ENCODE measurements around the gene MRNIP. TPM values are rescaled to one million over a fixed set of nuclear protein-coding genes. Genes with fewer than 3 reads are reported as not detected.

The MRNIP gene
- total RNA-seq, 1 experiment from 2014 or later: 39.9 TPM

DNA sequence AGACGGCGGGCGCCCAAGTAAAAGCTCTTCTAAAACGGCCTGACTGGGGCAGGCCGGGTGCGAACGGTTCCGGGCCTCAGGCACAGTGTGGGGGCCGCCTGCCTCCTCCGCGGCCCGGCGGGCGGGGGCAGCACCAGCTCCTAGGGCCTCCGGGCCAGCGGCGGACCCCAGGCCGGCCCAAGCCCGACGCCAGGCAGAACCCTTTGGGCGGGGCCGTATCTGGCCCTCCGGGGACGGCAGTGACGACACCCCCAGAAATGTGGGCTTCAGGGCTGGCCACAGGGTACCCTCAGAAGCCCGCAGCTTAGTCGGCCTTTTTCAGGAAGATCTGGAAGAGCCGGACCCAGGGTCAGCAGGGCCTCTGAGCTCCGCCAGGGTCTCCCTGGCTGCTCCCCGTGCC, 60.9 kb downstream of the MRNIP start:
- intact Hi-C loops (cut with micrococcal nuclease; ENCODE audit: unreplicated experiment): loop anchor here (5.0 kb wide), 2 partner anchors 40 to 175 kb away; partner anchors contain the start of gene HNRNPH1
- Histone ChIP-seq H2AFZ (no peak overlapping the region), H3K9me3 (ENCODE audit: insufficient read depth, low read depth) (no peaks in the 10 kb centered on the region), H3K36me3 (ENCODE audit: low read depth) (no peaks in the 10 kb centered on the region; the same call in none of the 2 replicates), H3K4me3 (no peak overlapping the region), H4K20me1 (ENCODE audit: insufficient read depth) (peaks cover 18% of the 10 kb centered on the region), H3K4me1 (replicated peaks; ENCODE audit: insufficient read depth) (peaks cover 21% of the 10 kb centered on the region), H3K27ac (no peak overlapping the region), H3K27me3 (ENCODE audit: insufficient read depth, low read depth) (no peaks in the 10 kb centered on the region), H3F3A (ENCODE audit: insufficient read depth, low read depth) (peaks cover 42% of the 10 kb centered on the region), H3K4me2 (no peak overlapping the region), H3K79me2 (ENCODE audit: low read depth) (peaks cover 19% of the 10 kb centered on the region; the same call in 1 of the 2 replicates), H3K9me2 (ENCODE audit: insufficient read depth) (no peaks in the 10 kb centered on the region)
- ChIA-PET POLR2A (ENCODE audit: unreplicated experiment) (interaction anchor here (0.5 to 0.6 kb wide), 2 partner anchors 77 to 1576 kb away, joined by 3 to 11 read pairs; no protein-coding TSS in a partner anchor), CTCF (interaction anchor here (0.6 kb wide), 1 partner anchor 13 kb away, joined by 3 read pairs; no protein-coding TSS in a partner anchor)
- no peak for DNase-seq
- BruUV-seq (replicated peaks): no TSS peak
- TF ChIP-seq, protein P1, sequence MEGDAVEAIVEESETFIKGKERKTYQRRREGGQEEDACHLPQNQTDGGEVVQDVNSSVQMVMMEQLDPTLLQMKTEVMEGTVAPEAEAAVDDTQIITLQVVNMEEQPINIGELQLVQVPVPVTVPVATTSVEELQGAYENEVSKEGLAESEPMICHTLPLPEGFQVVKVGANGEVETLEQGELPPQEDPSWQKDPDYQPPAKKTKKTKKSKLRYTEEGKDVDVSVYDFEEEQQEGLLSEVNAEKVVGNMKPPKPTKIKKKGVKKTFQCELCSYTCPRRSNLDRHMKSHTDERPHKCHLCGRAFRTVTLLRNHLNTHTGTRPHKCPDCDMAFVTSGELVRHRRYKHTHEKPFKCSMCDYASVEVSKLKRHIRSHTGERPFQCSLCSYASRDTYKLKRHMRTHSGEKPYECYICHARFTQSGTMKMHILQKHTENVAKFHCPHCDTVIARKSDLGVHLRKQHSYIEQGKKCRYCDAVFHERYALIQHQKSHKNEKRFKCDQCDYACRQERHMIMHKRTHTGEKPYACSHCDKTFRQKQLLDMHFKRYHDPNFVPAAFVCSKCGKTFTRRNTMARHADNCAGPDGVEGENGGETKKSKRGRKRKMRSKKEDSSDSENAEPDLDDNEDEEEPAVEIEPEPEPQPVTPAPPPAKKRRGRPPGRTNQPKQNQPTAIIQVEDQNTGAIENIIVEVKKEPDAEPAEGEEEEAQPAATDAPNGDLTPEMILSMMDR (conservative IDR thresholded peaks at IDR 0.05): no peak
- TF ChIP-seq EZH2 (IDR thresholded peaks at IDR 0.05; ENCODE audit: low read depth): no peak

DNA sequence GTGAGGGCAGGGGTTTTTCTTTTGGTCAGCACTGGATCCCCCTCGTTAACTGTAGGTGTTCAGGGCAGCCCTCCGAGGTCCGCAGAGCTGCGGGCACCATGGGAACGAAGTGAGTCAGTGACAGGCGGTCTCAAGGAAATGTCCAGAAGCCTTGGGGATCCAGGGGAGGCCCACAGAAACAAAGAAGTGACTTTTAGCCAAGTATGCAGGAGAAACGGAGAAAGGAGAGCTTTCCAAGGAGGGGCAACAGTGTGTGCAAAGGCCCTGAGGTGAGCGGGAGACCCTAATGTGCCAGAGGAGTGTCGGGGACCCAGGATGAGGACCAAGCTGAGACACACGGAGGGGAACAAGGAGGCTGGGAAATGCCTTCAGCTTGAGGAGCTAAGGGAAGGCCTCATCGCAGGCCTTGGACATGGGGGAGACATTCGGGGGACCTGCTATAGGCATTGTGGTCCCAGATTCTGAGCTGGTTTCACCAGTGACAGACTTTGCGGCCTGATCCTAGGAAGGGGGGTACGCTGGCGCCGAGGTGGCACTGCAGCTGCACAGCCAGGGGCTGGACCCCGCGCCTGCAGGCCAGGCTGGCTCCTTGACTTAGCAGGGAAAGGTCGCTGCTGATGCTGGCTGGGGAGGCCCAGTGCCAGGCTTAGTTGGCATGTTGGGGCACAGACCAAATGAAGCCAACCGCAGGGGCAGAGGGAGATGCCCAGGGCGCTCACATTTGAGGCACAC, 61.6 kb downstream of the MRNIP start:
- Histone ChIP-seq H3K36me3 (ENCODE audit: low read depth) (no peaks in the 10 kb centered on the region; the same call in none of the 2 replicates), H3K9me2 (ENCODE audit: insufficient read depth) (no peaks in the 10 kb centered on the region), H4K20me1 (ENCODE audit: insufficient read depth) (peaks cover 11% of the 10 kb centered on the region), H3K9me3 (ENCODE audit: insufficient read depth, low read depth) (no peaks in the 10 kb centered on the region), H3K27ac (peak overlapping the region; percentile 65), H3K4me3 (peak overlapping the region; percentile 86; the same call in 1 of the 2 replicates), H3K4me2 (peak overlapping the region; percentile 93), H3K4me1 (replicated peaks; ENCODE audit: insufficient read depth) (peaks cover 17% of the 10 kb centered on the region), H3K27me3 (ENCODE audit: insufficient read depth, low read depth) (no peaks in the 10 kb centered on the region), H3K79me2 (ENCODE audit: low read depth) (peaks cover 12% of the 10 kb centered on the region; the same call in 1 of the 2 replicates), H2AFZ (no peak overlapping the region), H3F3A (ENCODE audit: insufficient read depth, low read depth) (peaks cover 35% of the 10 kb centered on the region)
- TF ChIP-seq EZH2 (IDR thresholded peaks at IDR 0.05; ENCODE audit: low read depth): no peak
- BruUV-seq (replicated peaks): TSS peak; percentile 73
- no peak for DNase-seq
- ChIA-PET CTCF (no interaction called here), POLR2A (ENCODE audit: unreplicated experiment) (interaction anchor here (0.5 to 0.6 kb wide), 2 partner anchors 77 to 1575 kb away, joined by 3 to 11 read pairs; no protein-coding TSS in a partner anchor)
- intact Hi-C loops (cut with micrococcal nuclease; ENCODE audit: unreplicated experiment): loop anchor here (1.0 to 5.0 kb wide), 3 partner anchors 9 to 175 kb away; partner anchors contain the start of genes HNRNPH1 and MGAT4B

- Histone ChIP-seq H3K27ac (peak overlapping the region; percentile 65), H3K27me3 (ENCODE audit: insufficient read depth, low read depth) (no peaks in the 10 kb centered on the region), H2AFZ (peak overlapping the region; percentile 81), H3K4me2 (peak overlapping the region; percentile 93), H3K79me2 (ENCODE audit: low read depth) (peaks cover 9% of the 10 kb centered on the region; the same call in 1 of the 2 replicates), H3K4me1 (replicated peaks; ENCODE audit: insufficient read depth) (peaks cover 17% of the 10 kb centered on the region), H3K9me2 (ENCODE audit: insufficient read depth) (no peaks in the 10 kb centered on the region), H3F3A (ENCODE audit: insufficient read depth, low read depth) (peaks cover 35% of the 10 kb centered on the region), H4K20me1 (ENCODE audit: insufficient read depth) (peaks cover 7% of the 10 kb centered on the region), H3K36me3 (ENCODE audit: low read depth) (no peaks in the 10 kb centered on the region; the same call in none of the 2 replicates), H3K4me3 (peak overlapping the region; percentile 86), H3K9me3 (ENCODE audit: insufficient read depth, low read depth) (no peaks in the 10 kb centered on the region)
- BruUV-seq (replicated peaks): no TSS peak
- peak; percentile 66 to 93 for DNase-seq
- ChIA-PET POLR2A (ENCODE audit: unreplicated experiment) (interaction anchor here (0.6 to 0.7 kb wide), 4 partner anchors 8 to 185 kb away, joined by 3 to 38 read pairs (median 7); no protein-coding TSS in a partner anchor), CTCF (interaction anchor here (0.6 to 0.7 kb wide), 3 partner anchors 15 to 518 kb away, joined by 3 to 8 read pairs (median 7); no protein-coding TSS in a partner anchor)
- TF ChIP-seq, protein P1 (conservative IDR thresholded peaks at IDR 0.05): peak; percentile 54; the same call in 1 of the 2 replicates
- TF ChIP-seq EZH2 (IDR thresholded peaks at IDR 0.05; ENCODE audit: low read depth): no peak
- intact Hi-C loops (cut with micrococcal nuclease; ENCODE audit: unreplicated experiment): loop anchor here (1.0 to 5.0 kb wide), 5 partner anchors 10 to 174 kb away; partner anchors contain the start of genes HNRNPH1, MAML1 and MGAT4B
Observed at GRCh38 chr5:179795863-179796833, 62.5 kb downstream of the MRNIP start.
